ENCODE data around the gene CABCOCO1. TPM values are rescaled to one million over a fixed set of nuclear protein-coding genes. Genes with fewer than 3 reads are reported as not detected.

CABCOCO1 gene
- polyA plus RNA-seq, 1 donor (not counting 4 experiments of a cell fraction or from before 2014, with no cell fraction given) = 0.17 TPM

GRCh38 chr10:61814160-61814559, 151.4 kb downstream of the CABCOCO1 start:
- Histone ChIP-seq H3K4me1 (ENCODE audit: control insufficient read depth, extremely low read depth, insufficient read depth, low read length) (no peaks in the 10 kb centered on the region), H2AFZ (ENCODE audit: control insufficient read depth, low read length) (no peak overlapping the region), H3K9ac (ENCODE audit: control insufficient read depth, extremely low read depth, insufficient read depth, low read length) (no peak overlapping the region), H3K79me2 (ENCODE audit: control insufficient read depth, insufficient read depth, low read length) (no peaks in the 10 kb centered on the region), H3K4me2 (ENCODE audit: control insufficient read depth, extremely low read depth, insufficient read depth, low read depth, low read length) (no peak overlapping the region), H4K20me1 (ENCODE audit: control insufficient read depth, extremely low read depth, insufficient read depth, low read length) (no peaks in the 10 kb centered on the region), H3K27ac (ENCODE audit: control insufficient read depth, insufficient read depth, low read length) (no peak overlapping the region), H3K9me1 (ENCODE audit: control insufficient read depth, extremely low read depth, insufficient read depth, low read length) (no peaks in the 10 kb centered on the region), H3K36me3 (ENCODE audit: control insufficient read depth in 2 of 2, extremely low read depth in 1 of 2, insufficient read depth in 2 of 2, low read length in 2 of 2) (no peaks in the 10 kb centered on the region), H3K27me3 (ENCODE audit: control insufficient read depth, extremely low read depth, insufficient read depth, low read length) (no peaks in the 10 kb centered on the region), H3K9me3 (ENCODE audit: control insufficient read depth, low read depth, low read length) (no peaks in the 10 kb centered on the region), H3K4me3 (ENCODE audit: control insufficient read depth in 2 of 3, extremely low read depth in 1 of 3, insufficient read depth in 2 of 3, low read depth in 1 of 3, low read length in 3 of 3) (no peak overlapping the region)
- dilution Hi-C loops (cut with MboI; ENCODE audit: extremely low pct_ligation_motif_present, low sequenced_read_pairs) = no loop called here
- TF ChIP-seq EZH2 (IDR thresholded peaks at IDR 0.05; ENCODE audit: low read length) = no peak
- TF ChIP-seq CTCF (optimal IDR thresholded peaks at IDR 0.05 in 1 of 3, IDR thresholded peaks at IDR 0.05 in 1 of 3, conservative IDR thresholded peaks at IDR 0.05 in 1 of 3; ENCODE audit: extremely low read depth in 1 of 3, insufficient read depth in 2 of 3, low read length in 3 of 3) = no peak
- FAIRE-seq = no peak
- DNase-seq (ENCODE audit: low read depth, low spot score) = no peak

- H3K4me2 ChIP-seq (ENCODE audit: control insufficient read depth, extremely low read depth, insufficient read depth, low read depth, low read length) = no peak overlapping the region
- no peak for DNase-seq (ENCODE audit: low read depth, low spot score)
- H3K27ac ChIP-seq (ENCODE audit: control insufficient read depth, insufficient read depth, low read length) = no peak overlapping the region
- no peaks in the 10 kb centered on the region for H3K4me1 ChIP-seq (ENCODE audit: control insufficient read depth, extremely low read depth, insufficient read depth, low read length)
- H3K9me3 ChIP-seq (ENCODE audit: control insufficient read depth, low read depth, low read length) = no peaks in the 10 kb centered on the region
- no peaks in the 10 kb centered on the region for H3K36me3 ChIP-seq (ENCODE audit: control insufficient read depth in 2 of 2, extremely low read depth in 1 of 2, insufficient read depth in 2 of 2, low read length in 2 of 2)
- H3K4me3 ChIP-seq (ENCODE audit: control insufficient read depth in 2 of 3, extremely low read depth in 1 of 3, insufficient read depth in 2 of 3, low read depth in 1 of 3, low read length in 3 of 3) = no peak overlapping the region
- H3K27me3 ChIP-seq (ENCODE audit: control insufficient read depth, extremely low read depth, insufficient read depth, low read length) = no peaks in the 10 kb centered on the region
- dilution Hi-C loops (cut with MboI; ENCODE audit: extremely low pct_ligation_motif_present, low sequenced_read_pairs) = no loop called here
- TF ChIP-seq EZH2 (IDR thresholded peaks at IDR 0.05; ENCODE audit: low read length) (no peak), CTCF (optimal IDR thresholded peaks at IDR 0.05 in 1 of 3, IDR thresholded peaks at IDR 0.05 in 1 of 3, conservative IDR thresholded peaks at IDR 0.05 in 1 of 3; ENCODE audit: extremely low read depth in 1 of 3, insufficient read depth in 2 of 3, low read length in 3 of 3) (no peak)
- H4K20me1 ChIP-seq (ENCODE audit: control insufficient read depth, extremely low read depth, insufficient read depth, low read length) = no peaks in the 10 kb centered on the region
- H2AFZ ChIP-seq (ENCODE audit: control insufficient read depth, low read length) = no peak overlapping the region
- H3K9ac ChIP-seq (ENCODE audit: control insufficient read depth, extremely low read depth, insufficient read depth, low read length) = no peak overlapping the region
- no peaks in the 10 kb centered on the region for H3K9me1 ChIP-seq (ENCODE audit: control insufficient read depth, extremely low read depth, insufficient read depth, low read length)
- peak; percentile 67 for FAIRE-seq
- no peaks in the 10 kb centered on the region for H3K79me2 ChIP-seq (ENCODE audit: control insufficient read depth, insufficient read depth, low read length)
Observed at GRCh38 chr10:61815496-61815895, 152.8 kb downstream of the CABCOCO1 start.

Other genes with a start within 250 kb of the CABCOCO1 start
- gene TMEM26, start 209.5 kb upstream of the CABCOCO1 start, polyA plus RNA-seq = not detected in 3 replicates
- 5.1 to 7.0 TPM (median 5.4 TPM) in 3 replicates for gene ARID5B, start 238.8 kb downstream of the CABCOCO1 start, polyA plus RNA-seq